ENCODE results near the gene PTPRA.

Gene PTPRA

DNA sequence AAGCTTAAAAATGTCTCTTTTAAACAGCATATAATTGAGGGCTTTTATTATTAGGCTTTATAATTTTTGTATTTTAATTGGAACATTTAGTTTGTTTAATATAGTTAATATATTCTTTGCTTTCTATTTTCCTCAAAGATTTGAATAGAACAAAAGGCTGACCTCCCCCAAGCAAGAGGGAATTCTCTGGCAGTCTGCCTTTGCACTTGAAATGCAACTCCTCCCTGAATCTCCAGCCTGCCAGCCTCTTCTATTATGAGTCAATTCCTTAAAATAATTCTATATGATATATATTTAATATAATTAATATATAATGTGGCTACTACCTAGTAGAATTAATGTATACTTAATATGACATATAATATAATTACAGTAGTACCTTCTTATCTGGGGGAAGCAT, 69.2 kb downstream of the PTPRA start:
- FAIRE-seq = no peak
- no peak for DNase-seq (ENCODE audit: insufficient read length, low spot score)
- TF ChIP-seq POLR2A (IDR thresholded peaks at IDR 0.05; ENCODE audit: low read depth, low read length) (no peak), POU2F2 (IDR thresholded peaks at IDR 0.05; ENCODE audit: low read depth, low read length) (no peak), POLR2AphosphoS5 (IDR thresholded peaks at IDR 0.05; ENCODE audit: low read depth, low read length) (no peak), PAX5 (IDR thresholded peaks at IDR 0.05; ENCODE audit: insufficient read depth, low read length, severe bottlenecking) (no peak), TAF1 (IDR thresholded peaks at IDR 0.05; ENCODE audit: low read depth, low read length) (no peak), SPI1 (IDR thresholded peaks at IDR 0.05; ENCODE audit: low read depth, low read length) (no peak)

DNA sequence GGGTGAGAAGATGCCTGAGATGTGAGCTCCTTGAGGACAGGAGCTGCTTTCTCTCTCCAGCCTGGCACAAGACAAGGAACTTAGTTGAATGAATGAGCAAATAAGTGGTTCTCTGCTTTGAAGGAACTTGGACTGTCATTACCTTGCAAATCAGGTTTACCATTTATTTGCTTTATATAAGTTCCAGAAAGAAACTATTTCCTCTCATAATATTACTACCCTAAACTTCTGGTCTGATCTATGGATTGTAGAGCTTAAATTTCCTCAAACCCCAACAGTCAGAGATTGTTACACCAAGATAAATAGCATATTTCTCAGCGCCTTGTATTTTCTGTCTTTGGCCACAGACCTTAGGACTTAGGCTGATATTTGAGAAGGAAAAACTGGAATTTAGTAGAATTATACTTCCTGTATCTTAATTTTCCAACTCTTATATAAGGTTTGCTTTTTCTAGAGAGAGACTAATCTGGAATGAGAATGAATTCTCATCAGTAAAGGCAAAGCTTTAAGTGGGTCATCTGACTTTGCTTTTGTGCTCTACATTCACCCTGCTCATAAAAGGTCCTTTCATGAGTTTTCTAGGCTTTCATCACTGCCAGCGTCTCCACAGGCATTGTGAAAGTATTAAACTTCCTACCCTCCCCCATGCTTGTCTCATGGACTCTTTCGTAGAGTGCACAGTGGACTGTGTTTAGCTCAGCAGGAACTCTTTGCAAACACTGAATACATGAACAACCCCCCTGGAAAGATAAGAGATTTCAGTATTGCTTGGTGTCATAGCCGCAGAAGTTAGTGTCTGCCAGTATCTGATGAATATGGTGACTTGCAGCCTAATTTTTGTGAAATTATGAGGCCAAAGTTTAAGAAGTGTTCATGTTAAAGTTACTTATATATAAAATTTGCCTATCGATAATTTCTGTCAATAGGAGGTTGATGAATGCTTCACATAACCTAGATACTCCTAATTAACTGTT, 74.0 kb downstream of the PTPRA start:
- TF ChIP-seq POLR2AphosphoS5 (IDR thresholded peaks at IDR 0.05; ENCODE audit: low read depth, low read length) (no peak), SPI1 (IDR thresholded peaks at IDR 0.05; ENCODE audit: low read depth, low read length) (no peak), POU2F2 (IDR thresholded peaks at IDR 0.05; ENCODE audit: low read depth, low read length) (no peak), POLR2A (IDR thresholded peaks at IDR 0.05; ENCODE audit: low read depth, low read length) (no peak), PAX5 (IDR thresholded peaks at IDR 0.05; ENCODE audit: insufficient read depth, low read length, severe bottlenecking) (no peak), TAF1 (IDR thresholded peaks at IDR 0.05; ENCODE audit: low read depth, low read length) (no peak)
- no peak for DNase-seq (ENCODE audit: insufficient read length, low spot score)
- no peak for FAIRE-seq

DNA sequence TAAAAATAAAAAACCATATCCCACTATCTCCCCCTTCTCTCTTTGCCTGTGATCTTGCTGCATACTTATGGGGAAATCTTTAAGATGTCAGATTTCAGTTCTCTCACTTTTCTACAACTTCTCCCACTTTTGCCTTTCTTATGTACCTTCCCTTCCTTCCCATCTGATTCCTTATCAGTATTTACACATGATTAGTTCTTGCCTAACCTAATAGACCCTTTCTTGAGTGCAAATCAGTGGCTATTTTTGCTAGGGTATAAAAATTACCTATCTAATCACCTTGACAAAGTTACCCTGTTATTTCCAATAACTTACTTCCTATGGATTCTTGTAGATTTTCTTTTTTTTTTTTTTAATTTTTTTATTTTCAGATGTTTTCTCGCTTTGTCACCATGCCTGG, 75.7 kb downstream of the PTPRA start:
- FAIRE-seq (no peak), DNase-seq (ENCODE audit: insufficient read length, low spot score) (no peak)
- TF ChIP-seq SPI1 (IDR thresholded peaks at IDR 0.05; ENCODE audit: low read depth, low read length) = no peak
- TF ChIP-seq PAX5 (IDR thresholded peaks at IDR 0.05; ENCODE audit: insufficient read depth, low read length, severe bottlenecking) = no peak
- no peak for TF ChIP-seq POLR2A (IDR thresholded peaks at IDR 0.05; ENCODE audit: low read depth, low read length)
- no peak for TF ChIP-seq TAF1 (IDR thresholded peaks at IDR 0.05; ENCODE audit: low read depth, low read length)
- TF ChIP-seq POLR2AphosphoS5 (IDR thresholded peaks at IDR 0.05; ENCODE audit: low read depth, low read length) = no peak
- no peak for TF ChIP-seq POU2F2 (IDR thresholded peaks at IDR 0.05; ENCODE audit: low read depth, low read length)

DNA sequence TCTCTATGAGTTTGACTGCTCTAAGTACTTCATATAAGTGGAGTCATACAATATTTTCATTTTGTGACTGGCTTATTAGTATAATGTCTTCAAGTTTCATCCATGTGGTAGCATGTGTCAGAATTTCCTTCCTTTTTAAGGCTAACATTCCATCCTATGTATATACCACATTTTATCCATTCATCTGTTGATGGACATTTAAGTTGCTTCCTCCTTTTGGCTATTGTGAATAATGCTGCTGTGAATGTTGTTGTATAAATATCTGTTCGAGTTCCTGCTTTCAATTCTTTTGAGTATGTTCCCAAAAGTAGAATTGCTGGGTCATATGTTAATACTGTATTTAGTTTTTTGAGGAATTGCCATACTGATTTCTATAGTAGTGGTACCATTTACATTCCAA, 79.5 kb downstream of the PTPRA start:
- DNase-seq (ENCODE audit: insufficient read length, low spot score) = no peak
- no peak for FAIRE-seq
- TF ChIP-seq POLR2A (IDR thresholded peaks at IDR 0.05; ENCODE audit: low read depth, low read length) = no peak

DNA sequence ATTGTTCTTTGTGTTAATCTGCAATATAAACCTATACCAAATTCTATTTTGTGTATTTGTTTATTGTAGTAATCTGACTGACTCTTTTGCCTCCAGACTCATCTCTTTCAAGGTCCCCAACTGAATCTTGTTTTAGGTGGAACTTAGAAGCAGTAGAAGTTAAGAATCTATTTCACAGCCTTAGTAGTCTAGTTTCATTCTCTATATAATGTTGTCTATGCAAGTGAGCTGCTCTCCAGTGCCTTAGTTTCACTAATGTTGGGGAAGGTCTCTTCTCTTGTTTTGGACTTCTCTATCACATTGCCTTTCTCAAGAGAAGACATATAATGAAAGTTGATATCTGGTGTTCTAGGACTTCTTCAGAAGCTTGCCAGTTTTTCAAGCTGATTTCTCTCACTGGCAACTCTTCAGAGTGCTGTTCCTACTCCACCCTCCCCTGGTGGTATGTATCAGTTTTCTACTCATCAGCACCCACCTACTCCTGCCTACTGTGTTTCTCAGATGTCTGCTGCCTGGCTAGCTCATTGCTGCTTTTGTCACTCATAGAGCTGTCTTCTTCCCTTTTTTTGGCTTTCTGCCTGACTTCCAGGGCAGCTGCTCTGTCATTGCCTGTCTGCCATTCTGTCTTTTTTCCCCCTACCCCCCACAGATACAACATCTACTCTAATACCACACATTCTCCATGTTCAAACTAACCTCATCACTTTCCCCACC, 82.1 kb downstream of the PTPRA start:
- FAIRE-seq = peak; percentile 78
- peak; percentile 18 for DNase-seq (ENCODE audit: insufficient read length, low spot score)

DNA sequence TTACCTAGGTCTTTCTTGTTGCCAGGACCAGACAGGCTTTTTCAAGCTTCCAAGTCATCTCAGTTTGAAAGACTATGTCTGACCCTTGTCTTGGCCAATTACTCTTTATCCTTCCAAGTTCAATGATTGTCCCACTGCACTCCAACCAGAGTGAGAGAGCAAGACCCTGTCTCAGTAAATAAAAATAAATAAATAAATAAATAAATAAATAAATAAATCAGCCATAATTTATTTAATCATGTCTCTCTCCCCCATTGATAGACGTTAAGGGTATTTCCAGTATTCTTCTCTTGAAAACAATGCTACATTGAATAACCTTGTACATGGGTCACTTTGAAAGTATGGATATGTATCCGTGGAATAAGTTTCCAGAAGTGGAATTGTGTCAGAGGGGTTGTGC, 83.2 kb downstream of the PTPRA start:
- no peak for FAIRE-seq
- TF ChIP-seq POLR2AphosphoS5 (IDR thresholded peaks at IDR 0.05; ENCODE audit: low read depth, low read length) (no peak), POU2F2 (IDR thresholded peaks at IDR 0.05; ENCODE audit: low read depth, low read length) (no peak), SPI1 (IDR thresholded peaks at IDR 0.05; ENCODE audit: low read depth, low read length) (no peak), POLR2A (IDR thresholded peaks at IDR 0.05; ENCODE audit: low read depth, low read length) (no peak), PAX5 (IDR thresholded peaks at IDR 0.05; ENCODE audit: insufficient read depth, low read length, severe bottlenecking) (no peak), TAF1 (IDR thresholded peaks at IDR 0.05; ENCODE audit: low read depth, low read length) (no peak)
- no peak for DNase-seq (ENCODE audit: insufficient read length, low spot score)

More for the DNA sequence above, 82.1 kb downstream of the PTPRA start:
- no peak for TF ChIP-seq POU2F2 (IDR thresholded peaks at IDR 0.05; ENCODE audit: low read depth, low read length)
- TF ChIP-seq POLR2A (IDR thresholded peaks at IDR 0.05; ENCODE audit: low read depth, low read length) = no peak
- no peak for TF ChIP-seq POLR2AphosphoS5 (IDR thresholded peaks at IDR 0.05; ENCODE audit: low read depth, low read length)
- TF ChIP-seq TAF1 (IDR thresholded peaks at IDR 0.05; ENCODE audit: low read depth, low read length) = no peak
- TF ChIP-seq SPI1 (IDR thresholded peaks at IDR 0.05; ENCODE audit: low read depth, low read length) = no peak
- no peak for TF ChIP-seq PAX5 (IDR thresholded peaks at IDR 0.05; ENCODE audit: insufficient read depth, low read length, severe bottlenecking)

DNA sequence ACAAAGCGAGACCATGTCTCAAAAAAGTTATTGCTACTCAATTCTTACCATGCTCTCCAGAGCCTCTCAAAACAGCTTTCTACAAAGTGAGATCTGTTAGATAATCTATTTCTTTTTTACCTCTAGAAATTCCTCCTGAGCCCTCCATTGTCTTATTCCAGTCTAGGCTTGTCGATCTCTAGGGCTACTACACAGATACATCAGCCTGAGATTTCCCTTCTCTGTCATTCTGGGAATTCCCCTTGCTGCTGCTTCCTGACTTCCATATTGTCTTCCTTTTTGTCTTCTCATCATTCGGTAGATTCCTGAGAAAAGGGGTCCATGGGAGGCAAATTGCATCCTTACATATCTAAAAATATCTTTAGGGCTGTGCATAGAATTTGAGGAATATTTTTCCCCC, 94.6 kb downstream of the PTPRA start:
- FAIRE-seq = no peak
- TF ChIP-seq POLR2AphosphoS5 (IDR thresholded peaks at IDR 0.05; ENCODE audit: low read depth, low read length) (no peak), POU2F2 (IDR thresholded peaks at IDR 0.05; ENCODE audit: low read depth, low read length) (no peak), SPI1 (IDR thresholded peaks at IDR 0.05; ENCODE audit: low read depth, low read length) (no peak), PAX5 (IDR thresholded peaks at IDR 0.05; ENCODE audit: insufficient read depth, low read length, severe bottlenecking) (no peak), TAF1 (IDR thresholded peaks at IDR 0.05; ENCODE audit: low read depth, low read length) (no peak), POLR2A (IDR thresholded peaks at IDR 0.05; ENCODE audit: low read depth, low read length) (no peak)
- no peak for DNase-seq (ENCODE audit: insufficient read length, low spot score)

DNA sequence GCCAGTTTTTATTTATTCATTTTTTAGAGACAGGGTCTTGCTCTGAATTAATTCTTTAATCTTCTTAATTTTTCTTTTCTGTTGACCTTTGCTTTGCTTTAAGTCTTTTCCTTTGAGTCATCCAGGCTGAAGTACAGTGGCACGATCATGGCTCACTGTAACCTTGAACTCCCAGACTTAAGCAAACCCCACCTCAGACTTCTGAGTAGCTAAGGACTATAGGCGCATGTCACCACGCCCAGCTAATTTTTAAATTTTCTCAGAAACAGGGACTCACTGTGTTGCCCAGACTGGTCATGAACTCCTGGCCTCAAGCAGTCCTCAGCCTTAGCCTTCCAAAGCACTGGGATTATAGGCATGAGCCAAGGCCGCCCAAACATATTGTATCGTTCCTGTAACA, 98.8 kb downstream of the PTPRA start:
- no peak for FAIRE-seq
- DNase-seq (ENCODE audit: insufficient read length, low spot score) = no peak
- TF ChIP-seq TAF1 (IDR thresholded peaks at IDR 0.05; ENCODE audit: low read depth, low read length) (no peak), SPI1 (IDR thresholded peaks at IDR 0.05; ENCODE audit: low read depth, low read length) (no peak), PAX5 (IDR thresholded peaks at IDR 0.05; ENCODE audit: insufficient read depth, low read length, severe bottlenecking) (no peak), POU2F2 (IDR thresholded peaks at IDR 0.05; ENCODE audit: low read depth, low read length) (no peak), POLR2AphosphoS5 (IDR thresholded peaks at IDR 0.05; ENCODE audit: low read depth, low read length) (no peak), POLR2A (IDR thresholded peaks at IDR 0.05; ENCODE audit: low read depth, low read length) (no peak)

DNA sequence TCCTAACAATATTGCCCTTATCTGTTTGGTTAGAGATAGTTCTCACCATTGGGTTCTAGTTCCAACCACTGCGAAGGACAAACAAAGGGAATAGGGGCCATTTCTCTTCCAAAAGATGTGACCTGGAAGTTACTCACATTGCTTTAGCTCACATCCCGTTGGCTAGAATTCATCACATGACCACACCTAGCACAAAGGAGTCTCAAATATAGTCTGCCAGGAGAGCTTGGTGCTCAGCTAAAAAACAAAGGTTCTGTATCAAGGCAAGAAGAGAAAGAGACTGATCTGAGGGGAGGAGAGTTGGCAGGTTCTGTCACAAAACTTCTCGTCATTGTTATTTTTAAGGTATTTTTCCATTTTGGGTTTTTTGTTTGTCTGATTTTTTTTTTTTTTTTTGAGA, 100.3 kb downstream of the PTPRA start:
- FAIRE-seq = no peak
- TF ChIP-seq POU2F2 (IDR thresholded peaks at IDR 0.05; ENCODE audit: low read depth, low read length) = no peak
- TF ChIP-seq POLR2AphosphoS5 (IDR thresholded peaks at IDR 0.05; ENCODE audit: low read depth, low read length) = no peak
- no peak for TF ChIP-seq PAX5 (IDR thresholded peaks at IDR 0.05; ENCODE audit: insufficient read depth, low read length, severe bottlenecking)
- no peak for TF ChIP-seq SPI1 (IDR thresholded peaks at IDR 0.05; ENCODE audit: low read depth, low read length)
- no peak for TF ChIP-seq TAF1 (IDR thresholded peaks at IDR 0.05; ENCODE audit: low read depth, low read length)
- TF ChIP-seq POLR2A (IDR thresholded peaks at IDR 0.05; ENCODE audit: low read depth, low read length) = no peak
- DNase-seq (ENCODE audit: insufficient read length, low spot score) = no peak

Data from GM12891 (cell line).